ENCODE results near the gene PPM1E. TPM values are rescaled to one million over a fixed set of nuclear protein-coding genes. Genes with fewer than 3 reads are reported as not detected.

PPM1E gene
- total and polyA plus RNA-seq, 2 of the 8 experiments (the other 6 are each of a cell fraction or from before 2014, with no cell fraction given), result 5.0 to 10.4 TPM

DNA sequence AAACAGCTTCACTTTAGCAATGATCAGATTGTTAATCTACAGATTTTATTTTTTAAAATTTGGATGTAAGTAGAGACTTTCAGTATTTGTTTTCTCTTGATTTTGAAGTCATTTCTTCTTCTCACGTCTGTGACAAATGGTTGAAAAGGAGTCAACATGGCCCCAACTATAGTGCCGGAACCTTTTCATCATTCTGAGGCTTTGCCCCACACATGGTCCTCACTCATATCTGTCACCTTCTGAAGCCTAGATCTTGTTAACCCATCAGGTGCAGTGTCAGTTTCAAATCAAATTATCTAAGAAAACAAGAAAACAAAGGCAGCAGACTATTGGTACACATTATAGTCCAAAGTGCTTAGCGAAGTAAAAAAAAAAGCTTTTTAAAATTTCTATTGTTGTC is 227.0 kb downstream of the PPM1E start:
- Histone ChIP-seq H2BK5ac (ENCODE audit: low read depth, low read length) (no peak overlapping the region), H2AK5ac (ENCODE audit: low read depth, low read length) (no peak overlapping the region), H2BK15ac (ENCODE audit: low read length) (no peak overlapping the region), H3K14ac (ENCODE audit: insufficient read length) (no peak overlapping the region), H3K18ac (ENCODE audit: extremely low read depth, low read length) (no peak overlapping the region), H3K27me3 (replicated peaks in 1 of 4; ENCODE audit: control insufficient read depth in 3 of 4, extremely low read depth in 1 of 4, insufficient read depth in 3 of 4, low read length in 3 of 4) (no peaks in the 10 kb centered on the region), H2BK120ac (replicated peaks; ENCODE audit: low read depth, low read length) (no peak overlapping the region), H4K5ac (ENCODE audit: insufficient read length, low read depth, low read length) (no peak overlapping the region), H3K9me3 (ENCODE audit: insufficient read depth in 2 of 2, low read depth in 1 of 2, low read length in 1 of 2) (no peaks in the 10 kb centered on the region), H4K91ac (replicated peaks; ENCODE audit: insufficient read length, low read length) (no peak overlapping the region), H3K4ac (replicated peaks; ENCODE audit: insufficient read length, low read depth, low read length) (no peak overlapping the region), H4K20me1 (replicated peaks in 1 of 2; ENCODE audit: control insufficient read depth in 1 of 2, insufficient read depth in 2 of 2, low read length in 2 of 2) (no peaks in the 10 kb centered on the region), H3K4me1 (replicated peaks in 1 of 4; ENCODE audit: control insufficient read depth in 3 of 4, insufficient read depth in 4 of 4, low read length in 3 of 4) (peaks cover 0 to 6% (median 2%) of the 10 kb centered on the region in 4 experiments; a peak in 2 of 7 replicates), H2AFZ (ENCODE audit: low read length) (no peak overlapping the region), H3K56ac (replicated peaks; ENCODE audit: insufficient read length, low read depth, low read length) (no peak overlapping the region), H3K23me2 (ENCODE audit: low read depth, low read length) (no peaks in the 10 kb centered on the region), H3K23ac (ENCODE audit: insufficient read length) (no peak overlapping the region), H3K79me1 (ENCODE audit: low read depth, low read length) (no peaks in the 10 kb centered on the region), H2BK12ac (ENCODE audit: low read depth, low read length) (no peak overlapping the region), H2BK20ac (ENCODE audit: low read length) (no peak overlapping the region), H3K36me3 (ENCODE audit: control insufficient read depth in 2 of 4, insufficient read depth in 4 of 4, low read length in 3 of 4) (peaks cover 0 to 8% (median 0%) of the 10 kb centered on the region in 4 experiments; a peak in 2 of 8 replicates), H3K4me2 (ENCODE audit: insufficient read depth in 1 of 2, low read depth in 2 of 2, low read length in 2 of 2) (no peak overlapping the region), H3K9ac (replicated peaks in 1 of 4; ENCODE audit: extremely low read depth in 1 of 4, low read depth in 3 of 4, low read length in 3 of 4) (no peak overlapping the region), H3K4me3 (ENCODE audit: extremely low read depth in 1 of 4, insufficient read depth in 2 of 4, low read depth in 3 of 4, low read length in 4 of 4) (no peak overlapping the region), H3K79me2 (ENCODE audit: control insufficient read depth in 1 of 2, insufficient read depth in 2 of 2, low read length in 2 of 2) (no peaks in the 10 kb centered on the region), H4K8ac (ENCODE audit: extremely low read depth, insufficient read depth, low read length) (no peak overlapping the region), H3K27ac (ENCODE audit: low read depth, low read length) (no peak overlapping the region)
- WGBS, 2 experiments (ENCODE audit: extremely low coverage in 1 of 2, insufficient coverage in 1 of 2, insufficient read length in 1 of 2, insufficient replicate concordance in 2 of 2, low coverage in 1 of 2, low lambda C conversion rate in 2 of 2, missing lambda C conversion rate in 1 of 2), result 94% methylated on average over 3 of the region's 3 CpGs; no CpG with 5 or more reads in 1 of the 2 experiments
- DNase-seq (ENCODE audit: low read depth in 1 of 2, low spot score in 2 of 2), result no peak
- TF ChIP-seq CREB1 (IDR thresholded peaks at IDR 0.05) (no peak), E2F6 (IDR thresholded peaks at IDR 0.05) (no peak), EGR1 (IDR thresholded peaks at IDR 0.05; ENCODE audit: borderline replicate concordance, low read depth, low read length) (no peak), POLR2AphosphoS5 (IDR thresholded peaks at IDR 0.05; ENCODE audit: low read depth, low read length) (no peak), HDAC2 (IDR thresholded peaks at IDR 0.05; ENCODE audit: borderline replicate concordance in 1 of 2, low read depth in 2 of 2, low read length in 2 of 2) (no peak), RNF2 (IDR thresholded peaks at IDR 0.05; ENCODE audit: borderline replicate concordance, low read depth, low read length, missing control alignments, poor library complexity, severe bottlenecking) (no peak), SUZ12 (IDR thresholded peaks at IDR 0.05; ENCODE audit: low read length) (no peak), HDAC6 (IDR thresholded peaks at IDR 0.05; ENCODE audit: low read depth, low read length) (no peak), TBP (IDR thresholded peaks at IDR 0.05; ENCODE audit: low read depth, low read length) (no peak), TAF1 (IDR thresholded peaks at IDR 0.05; ENCODE audit: low read depth, low read length) (no peak), SIX5 (IDR thresholded peaks at IDR 0.05; ENCODE audit: low read depth, low read length) (no peak), GABPA (IDR thresholded peaks at IDR 0.05; ENCODE audit: borderline replicate concordance, insufficient read depth, low read length) (no peak)
- CTCF ChIA-PET (ENCODE audit: partially characterized antibody), result no interaction called here
- POLR2A ChIA-PET (ENCODE audit: partially characterized antibody), result no interaction called here
- FAIRE-seq, result no peak

Data from H1 (cell line).